Hepatocyte (in vitro differentiated cells): ENCODE data around the gene CBY2.

Experiments
- CTCF ChIP-seq: fragments of 200-600 bp; sonication (generic); IDR thresholded peaks from 2 replicates; pipeline ENCODE4 v1.5.1; 2016; ENCODE audit warnings: antibody characterized with exemption, mild to moderate bottlenecking; ENCODE audit not compliant: poor library complexity
- EZH2 ChIP-seq: fragments of 200-600 bp; sonication (generic); IDR thresholded peaks from 2 replicates; pipeline ENCODE4 v1.6.1; 2016; ENCODE audit warnings: antibody characterized with exemption, mild to moderate bottlenecking, borderline replicate concordance
- EZH2phosphoT487 ChIP-seq: fragments of 200-600 bp; sonication (generic); IDR thresholded peaks from one replicate; pipeline ENCODE4 v1.6.1; 2018; ENCODE audit warnings: antibody characterized with exemption, mild to moderate bottlenecking, low read depth, moderate library complexity; ENCODE audit not compliant: unreplicated experiment, severe bottlenecking

- no peak for TF ChIP-seq CTCF
- TF ChIP-seq EZH2phosphoT487, result no peak
- no peak for TF ChIP-seq EZH2
These were observed 21.0 kb upstream of the CBY2 start for GRCh38 chr13:45681113-45681512.
